Measurements from ENCODE around the gene CEBPE.

The CEBPE gene

GRCh38 chr14:23071921-23072539, 47.0 kb downstream of the CEBPE start:
- DNase-seq: no peak

- DNase-seq: no peak
Observed at GRCh38 chr14:23071244-23071920, 47.7 kb downstream of the CEBPE start.

GRCh38 chr14:23070262-23071129, 48.6 kb downstream of the CEBPE start:
- DNase-seq: no peak

GRCh38 chr14:23069413-23069806, 49.6 kb downstream of the CEBPE start:
- DNase-seq: no peak

GRCh38 chr14:23068789-23069412, 50.2 kb downstream of the CEBPE start:
- no peak for DNase-seq

- no peak for DNase-seq
Observed at GRCh38 chr14:23067847-23068788, 50.9 kb downstream of the CEBPE start.

Measured in GDM1 (cell line).